Keratinocyte (primary cell): Measurements from ENCODE around the gene NBL1. TPM values are rescaled to one million over a fixed set of nuclear protein-coding genes. Genes with fewer than 3 reads are reported as not detected.

ENCODE experiments used
- DNase-seq: peaks from one replicate; pipeline ENCODE4 v3.0.0-alpha.2; 2011; ENCODE audit warnings: low read depth, missing footprints, low spot score
- FAIRE-seq: peaks from 2 replicates; lab custom pipeline; 2011; peaks lifted over from hg19 to GRCh38; lab: Jason Lieb, UNC
- H2AFZ ChIP-seq: 2 replicates; pipeline ENCODE4 v1.6.0; 2012; ENCODE audit warnings: low read length, control low read depth, inconsistent platforms; ENCODE audit not compliant: control insufficient read depth
- H3K27ac ChIP-seq: 2 replicates; pipeline ENCODE4 v1.5.1; 2011; ENCODE audit warnings: low read length; ENCODE audit not compliant: control insufficient read depth, insufficient read depth
- H3K27me3 ChIP-seq: 3 replicates; pipeline ENCODE4 v1.6.0; 2011; ENCODE audit warnings: low read length; ENCODE audit not compliant: control insufficient read depth, insufficient read depth; ENCODE audit errors: extremely low read depth
- H3K36me3 ChIP-seq, 2 experiments: 2 replicates in 1 of 2; 3 replicates in 1 of 2; pipeline ENCODE4 v1.5.1; 2011; ENCODE audit warnings: low read length in 2 of 2, mild to moderate bottlenecking in 1 of 2; ENCODE audit not compliant: control insufficient read depth in 2 of 2, insufficient read depth in 2 of 2; ENCODE audit errors: extremely low read depth in 1 of 2
- H3K4me1 ChIP-seq: 3 replicates; pipeline ENCODE4 v1.5.1; 2011; ENCODE audit warnings: low read length; ENCODE audit not compliant: control insufficient read depth, insufficient read depth; ENCODE audit errors: extremely low read depth
- H3K4me2 ChIP-seq: 3 replicates; pipeline ENCODE4 v1.6.0; 2011; ENCODE audit warnings: low read depth, low read length; ENCODE audit not compliant: control insufficient read depth, insufficient read depth; ENCODE audit errors: extremely low read depth
- H3K4me3 ChIP-seq, 3 experiments: fragments of 200-600 bp in 1 of 3; sonication (generic) in 1 of 3; 2 replicates in 2 of 3; 3 replicates in 1 of 3; pipeline ENCODE4 v1.5.1; 2011 to 2016; ENCODE audit warnings: low read length in 3 of 3, mild to moderate bottlenecking in 3 of 3, control low read depth in 2 of 3, inconsistent platforms in 1 of 3, low read depth in 1 of 3, mixed read lengths in 1 of 3, mixed run types in 1 of 3, moderate library complexity in 1 of 3; ENCODE audit not compliant: control insufficient read depth in 2 of 3, insufficient read depth in 2 of 3; ENCODE audit errors: extremely low read depth in 1 of 3
- H3K79me2 ChIP-seq: 2 replicates; pipeline ENCODE4 v1.6.0; 2012; ENCODE audit warnings: low read length; ENCODE audit not compliant: control insufficient read depth, insufficient read depth
- H3K9ac ChIP-seq: 3 replicates; pipeline ENCODE4 v1.6.0; 2011; ENCODE audit warnings: low read length; ENCODE audit not compliant: control insufficient read depth, insufficient read depth; ENCODE audit errors: extremely low read depth
- H3K9me1 ChIP-seq: 3 replicates; pipeline ENCODE4 v1.6.0; 2011; ENCODE audit warnings: low read length; ENCODE audit not compliant: control insufficient read depth, insufficient read depth; ENCODE audit errors: extremely low read depth
- H3K9me3 ChIP-seq: 2 replicates; pipeline ENCODE4 v1.5.1; 2012; ENCODE audit warnings: low read depth, low read length; ENCODE audit not compliant: control insufficient read depth
- H4K20me1 ChIP-seq: 3 replicates; pipeline ENCODE4 v1.6.0; 2011; ENCODE audit warnings: low read length; ENCODE audit not compliant: control insufficient read depth, insufficient read depth; ENCODE audit errors: extremely low read depth
- CTCF ChIP-seq, 3 experiments: IDR thresholded peaks in 1 of 3; conservative IDR thresholded peaks in 1 of 3; optimal IDR thresholded peaks in 1 of 3; 2 replicates in 2 of 3; 3 replicates in 1 of 3; pipeline versions ENCODE3 to v1.5.1; 2011; ENCODE audit warnings: low read length in 3 of 3, mild to moderate bottlenecking in 3 of 3, moderate library complexity in 2 of 3, control low read depth in 1 of 3, inconsistent platforms in 1 of 3; ENCODE audit not compliant: insufficient read depth in 2 of 3; ENCODE audit errors: extremely low read depth in 1 of 3
- EZH2 ChIP-seq: IDR thresholded peaks from one replicate; pipeline ENCODE4 v1.6.1; 2012; ENCODE audit warnings: inconsistent platforms, mild to moderate bottlenecking, low read length, moderate library complexity
- dilution Hi-C: fragments of 300-500 bp; cut with MboI; formaldehyde crosslinking; loops from one replicate; pipeline ENCODE4 v1.7.0; 2020; ENCODE audit warnings: low sequenced_read_pairs; ENCODE audit not compliant: extremely low pct_ligation_motif_present
- polyA plus RNA-seq, 5 experiments: library from polyadenylated mRNA; depleted of rRNA in 3 of 5; stranded (reverse) in 3 of 5; stranded (forward) in 1 of 5; unstranded in 1 of 5; fragments of >200 nt; gene quantifications; 1 replicate in 1 of 5; 2 replicates in 3 of 5; 3 replicates in 1 of 5; pipeline versions ENCODE4 v1.2.1 to v1.2.3, GENCODE V29; 2011 to 2012; ENCODE audit warnings: missing spikeins in 2 of 5, low read depth in 1 of 5, low replicate concordance in 1 of 5

NBL1 gene
- polyA plus RNA-seq, 1 donor (not counting 4 experiments of a cell fraction or from before 2014, with no cell fraction given), result 74.5 TPM

GRCh38 chr1:19679691-19680090, 35.6 kb downstream of the NBL1 start:
- DNase-seq, result no peak
- H3K4me2 ChIP-seq, result no peak overlapping the region
- H3K4me3 ChIP-seq, result no peak overlapping the region
- no peak for FAIRE-seq
- no peaks in the 10 kb centered on the region for H3K9me3 ChIP-seq
- H3K9ac ChIP-seq, result no peak overlapping the region
- no peaks in the 10 kb centered on the region for H3K79me2 ChIP-seq
- no peaks in the 10 kb centered on the region for H3K4me1 ChIP-seq
- dilution Hi-C loops, result no loop called here
- no peaks in the 10 kb centered on the region for H3K9me1 ChIP-seq
- H3K27me3 ChIP-seq, result peaks cover 7% of the 10 kb centered on the region
- H3K27ac ChIP-seq, result no peak overlapping the region
- H4K20me1 ChIP-seq, result no peaks in the 10 kb centered on the region
- no peak overlapping the region for H2AFZ ChIP-seq
- TF ChIP-seq CTCF (optimal IDR thresholded peaks at IDR 0.05 in 1 of 3, IDR thresholded peaks at IDR 0.05 in 1 of 3, conservative IDR thresholded peaks at IDR 0.05 in 1 of 3; ENCODE audit: extremely low read depth in 1 of 3, insufficient read depth in 2 of 3, low read length in 3 of 3) (no peak), EZH2 (no peak)
- no peaks in the 10 kb centered on the region for H3K36me3 ChIP-seq

DNA sequence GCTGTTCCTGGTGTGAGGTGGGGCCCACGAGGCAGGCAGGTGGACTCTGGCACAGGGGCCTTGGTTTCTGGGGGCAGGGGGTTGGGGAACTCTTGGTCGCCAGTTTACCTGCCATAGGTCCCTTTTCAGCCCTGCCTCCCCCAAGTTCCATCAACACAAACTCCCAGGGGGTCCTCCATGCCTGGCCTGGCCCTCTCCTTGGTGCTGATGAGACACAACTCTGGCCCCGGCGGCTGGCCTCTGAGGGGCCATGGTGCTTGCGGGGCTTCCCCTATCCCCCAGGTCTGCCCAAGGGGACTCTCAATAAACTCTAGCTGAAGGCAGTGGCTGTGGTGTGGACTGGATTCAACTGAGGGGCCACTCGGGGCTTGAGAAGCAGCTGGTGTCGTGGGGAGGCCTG, 36.5 kb downstream of the NBL1 start:
- DNase-seq (no peak), FAIRE-seq (no peak)
- Histone ChIP-seq H3K9me3 (no peaks in the 10 kb centered on the region), H3K4me3 (no peak overlapping the region), H3K4me1 (no peaks in the 10 kb centered on the region), H4K20me1 (no peaks in the 10 kb centered on the region), H3K27me3 (peaks cover 7% of the 10 kb centered on the region), H3K79me2 (no peaks in the 10 kb centered on the region), H3K4me2 (no peak overlapping the region), H3K9ac (no peak overlapping the region), H3K9me1 (no peaks in the 10 kb centered on the region), H3K27ac (no peak overlapping the region), H3K36me3 (no peaks in the 10 kb centered on the region), H2AFZ (no peak overlapping the region)
- dilution Hi-C loops, result no loop called here
- TF ChIP-seq EZH2 (no peak), CTCF (optimal IDR thresholded peaks at IDR 0.05 in 1 of 3, IDR thresholded peaks at IDR 0.05 in 1 of 3, conservative IDR thresholded peaks at IDR 0.05 in 1 of 3; ENCODE audit: extremely low read depth in 1 of 3, insufficient read depth in 2 of 3, low read length in 3 of 3) (no peak)
